HG02571 (cell line): Measurements from ENCODE around the gene TMPRSS5.

Experiments
- ATAC-seq: cut with Tn5 transposase; IDR thresholded peaks from one replicate; pipeline ENCODE4 v1.9.1; 2021; ENCODE audit warnings: mild to moderate bottlenecking, moderate library complexity; ENCODE audit not compliant: unreplicated experiment

TMPRSS5 gene

DNA sequence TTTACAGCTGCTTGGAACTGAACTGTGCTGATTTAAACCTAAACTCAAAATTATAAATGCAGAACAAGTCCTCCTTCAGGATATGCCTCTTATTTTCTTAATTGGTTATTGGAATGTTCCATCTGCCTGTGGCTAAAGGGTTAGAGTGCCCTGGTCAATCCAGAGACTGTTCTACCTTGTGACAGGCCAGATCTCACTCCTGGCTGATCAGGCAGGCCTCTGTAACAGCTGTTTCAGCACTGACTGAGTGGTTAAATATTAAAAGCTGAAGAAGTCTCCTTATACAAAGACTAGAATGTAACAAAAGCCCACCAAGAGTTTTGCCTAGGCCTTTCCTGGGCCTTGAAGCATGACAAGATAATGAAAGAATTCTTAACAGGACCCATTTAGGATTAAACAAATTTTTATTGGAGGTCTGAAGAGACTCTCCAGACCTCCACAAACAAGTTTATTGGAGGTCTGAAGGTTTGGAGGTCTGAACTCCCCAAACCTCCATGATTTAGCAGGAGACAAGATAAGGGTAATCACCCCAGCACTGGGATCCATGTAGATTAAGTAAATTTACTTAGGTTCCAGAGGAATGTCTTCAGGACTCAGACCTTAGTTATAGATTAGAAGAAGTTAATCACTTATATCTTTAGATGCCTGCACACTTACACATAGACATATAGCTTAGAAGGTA is 35.8 kb downstream of the TMPRSS5 start:
- ATAC-seq: no peak

DNA sequence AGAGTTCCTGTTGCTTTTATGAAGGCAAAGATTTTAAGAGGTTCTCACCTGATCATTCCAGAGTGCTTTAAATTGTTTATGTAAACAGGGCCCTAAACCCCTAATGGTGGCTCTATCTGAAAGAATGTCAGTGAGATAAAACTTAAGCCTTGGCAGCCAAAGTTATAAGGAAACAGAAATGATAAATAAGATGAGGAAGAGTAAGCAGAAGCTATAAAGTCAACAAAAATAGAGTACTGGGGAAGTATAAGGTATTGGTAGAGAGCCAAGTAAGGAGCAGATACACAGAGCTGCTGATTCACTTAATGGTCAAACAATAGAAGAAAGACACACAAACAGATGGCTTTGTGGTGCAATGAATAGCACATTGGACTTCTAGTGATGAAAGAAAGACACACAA is 37.9 kb downstream of the TMPRSS5 start:
- no peak for ATAC-seq

DNA sequence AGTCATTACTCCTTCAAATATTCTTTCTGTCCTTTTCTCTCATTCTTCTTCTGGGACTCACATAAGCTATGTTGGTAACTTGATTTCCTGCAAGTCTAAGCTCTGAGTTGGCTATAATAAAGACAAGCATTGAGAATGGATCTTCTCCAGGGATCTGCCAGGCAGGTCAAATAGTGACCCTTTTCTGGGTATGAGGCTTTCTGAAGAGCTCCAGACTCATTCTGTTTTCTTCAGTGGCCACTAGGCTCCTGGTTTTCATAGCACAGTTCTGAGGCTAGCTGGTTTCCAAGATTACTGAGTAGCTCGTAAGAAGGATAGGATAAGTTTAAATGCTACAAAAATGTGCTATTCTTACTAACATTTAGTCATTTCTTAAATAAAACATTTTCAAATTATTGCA is 38.3 kb downstream of the TMPRSS5 start:
- no peak for ATAC-seq

DNA sequence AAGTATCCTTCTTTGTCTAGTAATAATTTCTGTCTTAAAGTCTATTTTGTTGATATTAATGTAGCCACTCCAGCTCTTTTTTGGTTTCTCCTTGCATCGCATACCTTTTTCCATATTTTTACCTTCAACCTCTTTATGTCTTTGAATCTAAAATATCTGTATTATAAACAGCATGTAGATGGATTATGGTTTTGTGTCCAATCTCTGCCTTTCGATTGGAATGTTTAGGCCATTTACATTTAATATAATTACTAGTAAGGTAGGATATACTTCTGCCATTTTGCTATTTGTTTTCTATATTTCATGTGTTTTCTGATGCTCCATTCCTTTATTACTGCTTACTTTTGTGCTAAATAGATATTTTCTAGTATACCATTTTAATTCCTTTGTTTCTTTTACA is 39.5 kb downstream of the TMPRSS5 start:
- ATAC-seq: no peak

DNA sequence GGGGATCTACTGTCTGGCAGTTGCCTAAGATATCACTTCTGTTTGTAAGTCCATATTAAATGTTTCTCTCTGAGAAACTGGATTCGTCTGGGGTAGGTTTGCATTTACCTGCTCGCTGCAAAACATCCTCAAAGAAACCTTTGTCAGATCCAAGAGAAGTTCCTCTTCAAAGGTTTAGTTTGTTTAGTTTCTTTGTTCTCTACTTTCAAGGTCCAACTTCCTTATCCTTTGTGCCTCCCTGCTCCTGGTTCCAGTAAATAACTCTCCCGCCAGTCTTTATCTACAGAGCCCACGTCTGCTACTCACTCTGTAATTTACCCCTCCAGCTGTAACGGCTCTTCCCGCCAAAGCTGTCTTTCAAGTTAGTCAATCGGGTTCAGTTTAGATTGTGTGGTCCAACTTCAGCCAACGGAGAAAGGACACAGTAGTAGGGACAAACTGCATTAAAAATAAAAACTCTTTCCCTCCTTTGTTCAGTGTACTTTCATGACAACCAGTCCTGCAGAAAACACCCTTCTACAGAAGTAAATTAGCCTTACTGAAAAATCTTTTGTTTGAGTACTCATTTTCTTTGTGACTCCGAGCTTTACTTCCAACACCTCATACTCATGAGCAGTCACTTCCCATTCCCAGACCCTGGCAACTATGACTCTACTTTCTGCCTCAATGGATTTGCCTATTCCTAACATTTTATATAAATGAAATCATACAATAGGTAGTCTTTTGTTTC is 41.0 kb downstream of the TMPRSS5 start:
- ATAC-seq: no peak

DNA sequence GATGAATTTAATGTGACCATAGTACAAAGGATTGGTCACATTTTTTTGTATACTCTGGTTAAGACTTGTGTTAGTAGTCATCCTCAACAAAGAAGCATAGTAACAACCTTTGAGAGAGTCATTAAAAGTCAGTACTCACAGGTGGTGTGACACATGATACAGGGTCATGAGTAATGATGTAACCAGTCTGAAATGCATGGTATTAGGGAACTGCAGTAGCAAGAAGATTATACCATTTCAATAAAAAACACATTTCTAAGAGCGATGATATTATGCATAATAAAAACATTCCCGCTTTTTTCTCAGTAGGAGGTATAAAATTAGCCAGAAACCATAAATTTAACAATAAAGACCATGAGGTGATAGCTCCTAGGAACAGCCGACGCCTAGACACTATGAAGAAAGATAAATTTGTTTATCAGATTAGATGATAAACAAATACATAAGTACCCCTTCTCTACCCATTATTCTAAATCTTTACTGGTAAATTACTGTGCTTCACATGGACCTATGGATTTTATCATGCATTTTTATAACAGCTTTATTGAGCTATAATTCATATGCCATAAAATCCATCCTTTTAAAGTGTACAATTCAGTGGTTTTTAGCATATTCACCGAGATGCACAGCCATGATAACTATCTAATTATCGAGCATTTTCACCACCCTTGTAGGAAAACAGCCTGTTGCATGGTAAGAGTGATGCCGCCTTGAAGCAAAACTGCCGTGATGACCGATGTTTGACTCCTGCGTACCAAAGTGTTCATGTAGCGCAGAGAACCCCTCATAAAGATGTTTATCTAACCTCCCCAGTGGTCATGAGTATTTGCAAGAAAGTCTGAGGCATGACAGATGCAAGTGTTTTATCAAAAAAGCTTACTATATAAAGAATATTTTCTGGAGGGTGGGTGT is 41.8 kb downstream of the TMPRSS5 start:
- ATAC-seq: no peak

DNA sequence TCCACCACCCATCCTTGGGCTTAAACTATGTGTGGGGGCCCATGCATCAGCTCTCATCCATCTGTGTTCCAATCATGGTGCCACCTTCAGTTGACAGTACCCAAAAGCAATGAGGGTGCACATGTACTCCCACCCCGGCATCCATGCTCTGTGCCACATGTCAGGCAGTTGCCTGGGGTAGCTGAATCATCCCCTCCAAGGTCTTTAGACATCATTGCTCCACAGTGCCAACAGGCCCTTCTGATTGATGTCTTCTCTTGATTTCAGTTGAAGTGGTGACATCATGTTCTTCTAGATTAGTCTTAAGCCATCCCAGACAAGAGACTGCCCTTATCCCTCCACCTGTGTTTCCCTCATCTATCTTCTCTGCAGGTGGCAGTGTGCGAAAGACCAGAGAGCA is 42.5 kb downstream of the TMPRSS5 start:
- ATAC-seq: no peak

DNA sequence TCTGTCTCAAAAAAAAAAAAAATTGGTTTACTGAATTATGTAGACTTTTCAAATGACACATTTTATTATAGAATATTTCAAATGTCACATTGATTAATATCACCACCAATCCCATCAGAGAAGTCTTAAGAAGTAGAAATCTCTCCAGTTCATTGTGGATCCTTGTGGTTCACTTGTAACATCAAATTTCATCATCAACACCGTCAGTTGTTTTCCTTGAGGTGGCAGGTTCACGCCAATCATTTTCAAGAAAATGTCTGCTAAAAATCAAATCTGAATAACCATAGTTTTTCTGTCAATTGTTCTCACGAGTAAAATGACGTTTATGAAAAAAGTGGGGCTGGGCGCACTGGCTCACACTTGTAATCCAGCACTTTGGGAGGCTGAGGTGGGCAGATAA is 50.3 kb downstream of the TMPRSS5 start:
- no peak for ATAC-seq

DNA sequence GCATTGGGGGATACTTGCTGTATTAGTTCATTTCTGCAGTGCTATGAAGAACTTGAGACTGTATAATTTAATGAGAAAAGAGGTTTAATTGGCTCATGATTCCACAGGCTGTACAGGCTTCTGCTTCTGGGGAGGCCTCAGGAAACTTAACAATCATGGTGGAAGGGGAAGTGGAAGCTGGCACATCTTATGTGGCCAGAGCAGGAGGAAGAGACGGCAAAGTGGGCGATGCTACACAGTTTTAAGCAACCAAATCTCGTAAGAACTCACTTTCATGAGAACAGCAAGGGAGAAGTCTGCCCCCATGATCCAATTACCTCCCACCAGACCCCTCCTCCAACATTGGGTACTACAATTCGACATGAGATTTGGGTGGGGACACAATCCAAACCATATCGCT is 55.1 kb downstream of the TMPRSS5 start:
- no peak for ATAC-seq

DNA sequence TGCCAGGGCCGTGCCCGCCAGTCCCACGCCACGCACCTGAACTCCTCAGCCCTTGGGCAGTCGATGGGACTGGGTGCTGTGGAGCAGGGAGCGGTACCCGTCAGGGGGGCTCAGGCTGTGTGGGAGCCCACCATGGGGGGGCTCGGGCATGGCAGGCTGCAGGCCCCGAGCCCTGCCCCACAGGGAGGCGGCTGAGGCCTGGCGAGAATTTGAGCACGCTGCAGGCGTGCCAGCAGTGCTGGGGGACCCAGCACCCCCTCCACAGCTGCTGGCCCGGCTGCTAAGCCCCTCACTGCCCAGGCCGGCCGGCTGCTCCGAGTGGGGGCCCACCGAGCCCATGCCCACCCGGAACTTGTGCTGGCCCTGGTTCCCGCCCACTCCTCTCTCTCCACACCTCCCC is 56.8 kb downstream of the TMPRSS5 start:
- no peak for ATAC-seq

DNA sequence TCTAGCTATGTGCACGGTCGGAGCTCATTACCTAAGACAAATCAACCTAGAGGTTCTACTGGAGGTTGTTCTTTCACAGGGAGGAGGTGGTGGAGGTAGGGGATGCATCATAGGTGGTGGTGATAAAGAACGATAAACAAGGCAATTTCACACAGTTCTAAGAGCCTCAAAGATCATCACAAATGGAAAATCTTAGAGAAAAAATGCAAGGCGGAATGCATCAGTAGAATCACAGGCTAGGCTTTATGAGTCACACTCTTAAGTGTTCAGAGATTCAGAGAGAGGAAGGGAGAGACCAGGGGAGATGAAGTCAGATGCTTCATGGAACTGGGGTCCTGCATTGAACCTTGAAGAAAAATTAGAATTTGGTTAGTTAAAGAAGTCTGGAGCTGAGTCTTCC is 58.3 kb downstream of the TMPRSS5 start:
- no peak for ATAC-seq

DNA sequence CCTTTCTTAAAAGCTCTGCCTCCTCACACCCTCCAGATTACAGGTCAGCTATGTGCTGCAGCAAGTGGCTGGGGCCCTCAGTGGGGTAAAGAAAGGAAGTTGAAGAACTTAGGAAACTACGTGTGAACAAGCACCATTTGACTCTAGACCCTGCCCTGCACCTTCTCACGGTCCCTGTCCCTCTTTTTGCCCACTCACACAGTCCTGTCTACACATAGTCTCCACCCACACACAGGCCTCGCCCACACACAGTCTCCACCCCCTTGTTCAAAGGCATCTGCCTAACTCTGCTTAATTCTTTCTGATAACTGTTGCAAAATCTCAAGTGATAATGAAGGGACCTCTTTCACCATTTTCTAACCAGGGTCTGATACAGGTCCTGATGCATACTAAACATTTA is 59.0 kb downstream of the TMPRSS5 start:
- ATAC-seq: no peak

DNA sequence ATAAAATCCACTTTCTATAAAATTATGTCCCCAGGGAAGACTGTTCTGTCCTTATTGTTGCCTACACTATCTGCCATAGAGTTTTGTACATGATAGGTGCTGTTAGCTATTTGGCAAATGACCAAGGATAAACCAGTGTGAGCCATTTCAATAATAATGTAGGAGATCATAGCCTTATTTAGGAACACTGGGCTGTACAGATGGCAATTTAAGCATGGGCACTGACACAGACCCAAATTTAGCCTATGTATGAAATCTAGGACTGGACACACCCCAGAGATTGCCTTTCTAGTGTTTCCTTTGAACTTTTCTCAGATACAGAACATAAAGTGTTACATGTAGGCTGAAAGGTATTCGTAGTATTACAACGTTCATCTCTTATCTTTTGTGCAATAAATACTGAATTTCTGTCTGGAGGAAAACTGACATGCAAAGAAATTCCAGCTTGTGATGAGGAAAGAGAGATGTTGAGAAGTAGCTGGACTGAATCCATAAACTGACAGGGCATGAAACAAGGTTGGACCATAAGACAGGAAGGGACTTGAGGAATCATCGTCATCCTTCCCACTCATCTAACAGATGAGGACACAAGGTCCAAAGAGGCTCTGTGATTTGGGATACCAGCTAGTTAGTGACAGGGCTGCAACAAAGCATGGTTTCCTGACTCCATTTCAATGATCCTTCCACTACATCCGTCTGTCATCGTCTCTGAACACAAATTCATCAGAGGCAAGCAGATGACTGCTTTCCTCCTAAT is 60.3 kb downstream of the TMPRSS5 start:
- no peak for ATAC-seq

DNA sequence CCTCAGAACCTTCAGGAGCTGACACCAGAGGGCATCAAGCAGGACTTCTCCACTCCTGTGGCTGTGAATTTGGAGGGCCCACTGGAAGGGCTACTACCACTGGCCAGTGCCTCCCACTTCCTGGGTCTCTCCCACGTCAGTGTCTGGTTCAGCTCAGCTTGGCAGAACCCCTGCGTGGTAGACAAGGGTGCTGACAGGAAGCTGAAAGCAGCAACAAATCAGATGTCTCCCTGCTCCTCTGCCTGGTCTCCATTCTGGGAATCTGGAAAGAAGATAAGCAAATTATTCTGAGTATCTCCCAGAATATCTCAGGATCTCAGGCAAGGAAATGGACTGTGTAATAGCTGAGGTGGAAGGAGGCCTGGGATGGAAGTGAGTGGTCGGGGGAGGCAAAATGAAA is 61.5 kb downstream of the TMPRSS5 start:
- ATAC-seq: no peak

DNA sequence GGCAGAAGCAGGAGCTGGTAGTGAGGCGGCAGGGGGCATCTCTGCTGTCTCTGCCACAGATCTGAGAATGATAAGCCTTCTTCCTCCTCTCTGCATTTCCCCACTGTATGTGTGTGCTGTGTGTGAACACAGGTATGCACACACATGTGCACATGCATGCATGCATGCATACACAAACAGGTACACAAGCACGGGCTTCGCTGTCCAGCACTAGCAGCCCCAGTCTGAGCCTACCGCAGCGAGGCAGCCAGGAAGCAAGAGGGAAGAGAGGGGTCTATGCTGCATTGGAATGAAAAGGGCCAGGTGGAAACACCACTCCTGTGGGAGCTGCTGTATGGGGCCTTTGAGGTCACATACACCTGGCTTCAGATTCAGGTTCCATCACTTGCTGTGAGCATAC is 62.4 kb downstream of the TMPRSS5 start:
- no peak for ATAC-seq

DNA sequence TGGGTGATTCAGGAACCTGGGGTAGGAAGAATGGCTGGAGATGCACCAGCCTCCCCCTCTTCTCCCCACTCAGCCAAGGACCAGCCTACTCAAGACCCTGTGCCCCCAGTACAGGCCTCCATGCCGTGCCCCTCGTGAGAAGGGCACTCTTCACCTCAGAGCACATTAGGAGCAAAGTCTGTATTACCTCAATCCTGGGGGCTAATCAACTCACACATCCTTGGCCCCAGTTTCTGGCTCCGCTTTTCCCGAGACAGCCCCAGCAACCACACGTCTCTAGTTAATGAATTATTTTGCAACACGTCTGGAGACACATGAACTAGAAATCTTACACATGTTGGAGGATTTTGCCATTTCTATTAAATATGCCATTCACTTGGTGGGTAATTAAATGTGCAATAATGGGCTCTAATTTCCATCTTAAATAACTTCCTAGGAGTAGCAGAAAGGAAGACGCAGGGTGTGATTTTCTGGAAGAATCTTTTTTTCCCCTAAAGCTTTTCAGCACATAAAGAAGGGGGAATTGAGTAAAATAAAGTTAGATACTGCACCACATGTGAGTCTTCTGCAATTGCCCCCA is 63.0 kb downstream of the TMPRSS5 start:
- no peak for ATAC-seq

DNA sequence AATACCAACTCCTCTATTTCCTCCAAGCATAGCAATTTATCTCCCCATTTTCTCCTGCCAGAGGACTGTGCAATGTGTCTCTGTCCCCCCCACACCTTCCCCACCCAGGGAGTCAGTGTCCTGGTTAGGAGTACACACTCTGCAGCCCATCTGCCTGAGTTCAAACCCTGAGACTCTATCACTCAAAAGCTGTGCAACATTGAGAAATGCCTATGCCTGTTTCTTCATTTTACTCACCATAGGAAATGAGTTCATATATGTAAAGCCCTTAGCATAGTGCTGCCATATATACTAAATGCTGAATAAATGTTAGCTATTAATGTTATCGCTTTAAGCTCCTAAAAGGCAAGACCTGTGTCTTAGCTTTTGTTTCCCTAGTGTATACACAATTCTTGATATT is 64.0 kb downstream of the TMPRSS5 start:
- ATAC-seq: no peak

DNA sequence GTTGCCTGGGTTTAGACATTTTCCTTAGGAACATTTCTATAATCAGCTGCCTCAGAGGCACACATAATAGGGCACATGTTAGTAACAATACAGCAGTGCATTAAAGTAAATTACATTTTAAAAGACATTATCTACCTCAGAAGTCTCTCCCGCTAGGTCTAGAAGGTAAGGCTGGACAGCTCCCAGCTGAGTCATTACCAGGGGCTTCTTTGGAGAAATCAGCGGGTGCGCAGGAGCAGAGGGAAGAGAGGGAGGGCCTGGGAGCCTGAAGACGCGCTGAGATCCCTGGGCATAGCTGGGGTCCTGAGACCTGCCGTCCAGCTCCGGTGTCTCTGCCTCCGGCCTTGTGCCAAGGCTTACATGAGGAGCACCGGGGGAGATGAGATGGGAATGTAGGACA is 67.7 kb downstream of the TMPRSS5 start:
- ATAC-seq: no peak

DNA sequence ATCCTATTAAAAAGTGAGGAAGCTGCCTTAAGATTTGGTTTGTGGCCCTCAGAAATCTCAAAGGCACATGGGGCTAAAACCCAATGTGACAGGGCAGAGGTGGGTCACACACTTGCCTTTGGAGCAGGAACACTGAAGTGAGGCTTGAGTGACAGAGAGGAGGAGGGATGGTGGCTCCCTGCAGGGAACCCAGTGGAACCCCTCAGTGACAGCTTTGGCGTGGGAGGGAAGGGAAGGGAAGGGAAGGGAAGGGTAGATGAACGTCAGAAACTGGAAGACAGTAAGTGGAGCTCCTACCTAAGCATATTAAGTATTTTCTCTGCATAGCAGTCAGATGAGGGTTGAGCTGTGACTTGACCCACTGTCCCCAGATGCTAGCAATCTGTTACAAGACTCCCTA is 68.5 kb downstream of the TMPRSS5 start:
- ATAC-seq: no peak
